A549 (cell line): ENCODE data around the gene MAP3K20. TPM values are rescaled to one million over a fixed set of nuclear protein-coding genes. Genes with fewer than 3 reads are reported as not detected.
A peak's percentile ranks its signal among the peaks of the same experiment; 100 is the strongest.

Experiments used
- ATAC-seq, 2 experiments: fragments of 200-7000 bp in 1 of 2; fragments of >200 bp in 1 of 2; cut with Nextera tagmentation in 1 of 2; cut with Tn5 transposase in 1 of 2; 3 replicates each; pipeline versions ENCODE4 v1.8.0 to v1.9.1; 2018 to 2020; ENCODE audit warnings: mild to moderate bottlenecking in 1 of 2, moderate library complexity in 1 of 2
- CTCF ChIA-PET: fragments of 300-600 bp; sonication (Branson Sonifier 250); formaldehyde crosslinking; extraction: SDS; loops from one replicate; lab custom pipeline; 2021; ENCODE audit warnings: antibody characterized with exemption, inconsistent platforms; lab: Yijun Ruan, JAX
- POLR2A ChIA-PET: fragments of 350-600 bp; formaldehyde crosslinking; extraction: SDS; loops from one replicate; lab custom pipeline; 2021; ENCODE audit warnings: antibody characterized with exemption, inconsistent platforms; lab: Yijun Ruan, JAX
- DNase-seq, 2 experiments: peaks; one replicate each; pipeline versions ENCODE4 v3.0.0 to v3.0.0-alpha.2; 2011 to 2016; ENCODE audit warnings: low read depth in 1 of 2, low spot score in 1 of 2
- FAIRE-seq: peaks from 2 replicates; lab custom pipeline; 2011; peaks lifted over from hg19 to GRCh38; lab: Jason Lieb, UNC
- H3K27ac ChIP-seq, 2 experiments: fragments of >200 bp; sonication (Bioruptor Twin); formaldehyde crosslinking; 3 replicates each; pipeline ENCODE4 v1.5.1; 2016 to 2017
- H3K4me1 ChIP-seq: fragments of >200 bp; sonication (Bioruptor Twin); formaldehyde crosslinking; 3 replicates; pipeline ENCODE4 v1.6.1; 2016
- H3K4me2 ChIP-seq: fragments of >200 bp; sonication (Bioruptor Twin); formaldehyde crosslinking; 3 replicates; pipeline ENCODE4 v1.6.1; 2016
- H3K4me3 ChIP-seq: fragments of >200 bp; sonication (Bioruptor Twin); formaldehyde crosslinking; 3 replicates; pipeline ENCODE4 v1.5.1; 2016
- H3K9me3 ChIP-seq: fragments of >200 bp; sonication (Bioruptor Twin); formaldehyde crosslinking; 3 replicates; pipeline ENCODE4 v1.6.1; 2016
- BCL3 ChIP-seq: fragments of >200 bp; sonication (Bioruptor Twin); formaldehyde crosslinking; IDR thresholded peaks from 3 replicates; pipeline ENCODE4 v1.6.1; 2016
- CBX2 ChIP-seq: fragments of 200-600 bp; sonication (generic); IDR thresholded peaks from 2 replicates; pipeline ENCODE4 v1.6.1; 2016; ENCODE audit warnings: low read depth, mild to moderate bottlenecking, borderline replicate concordance
- CEBPB ChIP-seq, 2 experiments: fragments of >200 bp in 1 of 2; sonication (Bioruptor Twin) in 1 of 2; formaldehyde crosslinking in 1 of 2; IDR thresholded peaks; 2 replicates each; pipeline ENCODE4 v1.6.1; 2012 to 2016
- CHD4 ChIP-seq: fragments of 200-600 bp; sonication (generic); IDR thresholded peaks from 2 replicates; pipeline ENCODE4 v1.6.1; 2016; ENCODE audit warnings: antibody characterized with exemption, mild to moderate bottlenecking, borderline replicate concordance
- ELK1 ChIP-seq: fragments of 150-350 bp; IDR thresholded peaks from 2 replicates; pipeline ENCODE4 v1.6.1; 2014; ENCODE audit warnings: low read depth, mild to moderate bottlenecking, low read length
- ESRRA ChIP-seq: fragments of 150-350 bp; IDR thresholded peaks from 2 replicates; pipeline ENCODE4 v1.6.1; 2014; ENCODE audit warnings: mild to moderate bottlenecking, low read length, borderline replicate concordance
- FOSB ChIP-seq: fragments of 250-450 bp; sonication (Bioruptor Pico); IDR thresholded peaks from 2 replicates; pipeline ENCODE4 v1.5.0; 2020; ENCODE audit warnings: mild to moderate bottlenecking, moderate library complexity
- HEYL ChIP-seq: fragments of 250-450 bp; sonication (Bioruptor Pico); IDR thresholded peaks from 2 replicates; pipeline ENCODE4 v1.8.0; 2021; ENCODE audit warnings: mild to moderate bottlenecking, moderate library complexity
- KDM5A ChIP-seq: fragments of 200-600 bp; sonication (generic); IDR thresholded peaks from 2 replicates; pipeline ENCODE4 v1.6.1; 2016; ENCODE audit warnings: antibody characterized with exemption, mild to moderate bottlenecking
- MAFK ChIP-seq: fragments of 450-650 bp; IDR thresholded peaks from 2 replicates; pipeline ENCODE4 v1.6.1; 2014; ENCODE audit not compliant: partially characterized antibody
- MAZ ChIP-seq: fragments of 150-350 bp; IDR thresholded peaks from 2 replicates; pipeline ENCODE4 v1.6.1; 2014; ENCODE audit warnings: antibody characterized with exemption, low read depth, low read length, borderline replicate concordance
- NR3C1 ChIP-seq: fragments of >200 bp; sonication (Bioruptor Twin); formaldehyde crosslinking; IDR thresholded peaks from 3 replicates; pipeline ENCODE4 v1.6.1; 2017
- POLR2A ChIP-seq: IDR thresholded peaks from 2 replicates; pipeline ENCODE4 v1.6.1; 2012; ENCODE audit warnings: mild to moderate bottlenecking, low read length
- RCOR1 ChIP-seq: fragments of 150-350 bp; IDR thresholded peaks from 2 replicates; pipeline ENCODE4 v1.6.1; 2014; ENCODE audit warnings: antibody characterized with exemption, low read length, low read depth
- RNF2 ChIP-seq: fragments of 200-600 bp; sonication (generic); IDR thresholded peaks from 2 replicates; pipeline ENCODE4 v1.6.1; 2016; ENCODE audit warnings: low read depth, mild to moderate bottlenecking, antibody characterized with exemption, moderate library complexity, borderline replicate concordance
- SMC3 ChIP-seq: fragments of >200 bp; sonication (Bioruptor Twin); formaldehyde crosslinking; IDR thresholded peaks from 3 replicates; pipeline ENCODE4 v1.6.1; 2018; ENCODE audit warnings: inconsistent platforms
- TFCP2L1 ChIP-seq: fragments of 250-450 bp; sonication (Bioruptor Pico); IDR thresholded peaks from 2 replicates; pipeline ENCODE4 v1.5.0; 2021; ENCODE audit warnings: mild to moderate bottlenecking
- USF2 ChIP-seq: fragments of 450-650 bp; IDR thresholded peaks from 2 replicates; pipeline ENCODE4 v1.6.1; 2014; ENCODE audit warnings: antibody characterized with exemption
- ZFP36 ChIP-seq: fragments of 450-650 bp; IDR thresholded peaks from 2 replicates; pipeline ENCODE4 v1.6.1; 2014; ENCODE audit warnings: borderline replicate concordance; ENCODE audit not compliant: partially characterized antibody
- ZNF302 ChIP-seq: fragments of 250-450 bp; sonication (Bioruptor Pico); IDR thresholded peaks from 2 replicates; pipeline ENCODE4 v1.9.0; 2021; ENCODE audit warnings: inconsistent platforms, mild to moderate bottlenecking, moderate library complexity
- WGBS: methylation state at CpG from one replicate; pipeline ENCODE4 v1.1.6; 2017; ENCODE audit errors: missing lambda C conversion rate; 5-methylcytosine and 5-hydroxymethylcytosine counted together
- polyA plus RNA-seq, 4 experiments: library from polyadenylated mRNA; depleted of rRNA in 3 of 4; stranded (reverse); fragments of >200 nt; fragmentation: RNase III in 1 of 4; extraction: RNeasy Plus Mini Kit Qiagen cat#74134 plus additional on column Dnase treatment in 1 of 4; gene quantifications; 2 replicates in 3 of 4; 3 replicates in 1 of 4; pipeline ENCODE4 v1.2.3, GENCODE V29; 2011 to 2017
- TF ChIP-seq, protein P1 (sequence below): fragments of >200 bp; sonication (Bioruptor Twin); formaldehyde crosslinking; IDR thresholded peaks from 3 replicates; pipeline ENCODE4 v1.5.1; 2016

Gene MAP3K20
- polyA plus RNA-seq, 2 of the 4 experiments (the other 2 are of a cell fraction) = 34.7 to 80.7 TPM

GRCh38 chr2:173030561-173031490 lies 44.8 kb upstream of the MAP3K20 start:
- CTCF ChIA-PET = interaction anchor here (1.2 to 15.5 kb wide), 3 partner anchors 9 to 183 kb away, joined by 3 to 395 read pairs (median 7); no protein-coding TSS in a partner anchor
- no peak for DNase-seq
- FAIRE-seq = no peak
- Histone ChIP-seq H3K4me1 (peaks cover 6% of the 10 kb centered on the region; the same call in 2 of the 3 replicates), H3K4me2 (no peak overlapping the region), H3K4me3 (no peak overlapping the region), H3K27ac (peak overlapping the region in 1 of 2 experiments; percentile 26; a peak in 3 of 6 replicates), H3K9me3 (no peaks in the 10 kb centered on the region)
- POLR2A ChIA-PET = no interaction called here
- ATAC-seq = no peak
- TF ChIP-seq ZFP36 (no peak), RCOR1 (no peak), RNF2 (no peak), TFCP2L1 (no peak)
- WGBS = 90% methylated on average over 9 of the region's 9 CpGs

- H3K4me2 ChIP-seq = no peak overlapping the region
- ChIA-PET POLR2A (interaction anchor here (0.5 kb wide), 1 partner anchor 44 kb away, joined by 4 read pairs; the partner anchor contains the start of gene MAP3K20), CTCF (interaction anchor here (15.5 kb wide), 1 partner anchor 181 kb away, joined by 395 read pairs; no protein-coding TSS in a partner anchor)
- ATAC-seq (no peak), FAIRE-seq (no peak), DNase-seq (no peak)
- H3K27ac ChIP-seq = peak overlapping the region in 1 of 2 experiments; percentile 26; a peak in 3 of 6 replicates
- no peak overlapping the region for H3K4me3 ChIP-seq
- WGBS = 85% methylated on average over 4 of the region's 4 CpGs
- H3K4me1 ChIP-seq = peaks cover 6% of the 10 kb centered on the region; the same call in 2 of the 3 replicates
- TF ChIP-seq HEYL (CRISPR knock-in tag) (no peak), NR3C1 (no peak), MAFK (no peak), KDM5A (no peak), CBX2 (no peak), ZNF302 (CRISPR knock-in tag) (no peak), FOSB (CRISPR knock-in tag) (no peak), ELK1 (no peak), POLR2A (no peak), ESRRA (no peak), BCL3 (no peak), MAZ (no peak), CEBPB (IDR thresholded peaks at IDR 0.05) (no peak), USF2 (no peak), CHD4 (no peak), TFCP2L1 (no peak), SMC3 (no peak)
- TF ChIP-seq, protein P1, sequence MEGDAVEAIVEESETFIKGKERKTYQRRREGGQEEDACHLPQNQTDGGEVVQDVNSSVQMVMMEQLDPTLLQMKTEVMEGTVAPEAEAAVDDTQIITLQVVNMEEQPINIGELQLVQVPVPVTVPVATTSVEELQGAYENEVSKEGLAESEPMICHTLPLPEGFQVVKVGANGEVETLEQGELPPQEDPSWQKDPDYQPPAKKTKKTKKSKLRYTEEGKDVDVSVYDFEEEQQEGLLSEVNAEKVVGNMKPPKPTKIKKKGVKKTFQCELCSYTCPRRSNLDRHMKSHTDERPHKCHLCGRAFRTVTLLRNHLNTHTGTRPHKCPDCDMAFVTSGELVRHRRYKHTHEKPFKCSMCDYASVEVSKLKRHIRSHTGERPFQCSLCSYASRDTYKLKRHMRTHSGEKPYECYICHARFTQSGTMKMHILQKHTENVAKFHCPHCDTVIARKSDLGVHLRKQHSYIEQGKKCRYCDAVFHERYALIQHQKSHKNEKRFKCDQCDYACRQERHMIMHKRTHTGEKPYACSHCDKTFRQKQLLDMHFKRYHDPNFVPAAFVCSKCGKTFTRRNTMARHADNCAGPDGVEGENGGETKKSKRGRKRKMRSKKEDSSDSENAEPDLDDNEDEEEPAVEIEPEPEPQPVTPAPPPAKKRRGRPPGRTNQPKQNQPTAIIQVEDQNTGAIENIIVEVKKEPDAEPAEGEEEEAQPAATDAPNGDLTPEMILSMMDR = no peak
- H3K9me3 ChIP-seq = no peaks in the 10 kb centered on the region
Observed at GRCh38 chr2:173032032-173032431, 43.6 kb upstream of the MAP3K20 start.
